Glomerular visceral epithelial cell (primary cell): ENCODE data around the gene SLC66A1.

Source experiments
- DNase-seq: peaks from one replicate; pipeline ENCODE4 v3.0.0-alpha.2; 2016; ENCODE audit errors: extremely low spot score

The SLC66A1 gene

DNA sequence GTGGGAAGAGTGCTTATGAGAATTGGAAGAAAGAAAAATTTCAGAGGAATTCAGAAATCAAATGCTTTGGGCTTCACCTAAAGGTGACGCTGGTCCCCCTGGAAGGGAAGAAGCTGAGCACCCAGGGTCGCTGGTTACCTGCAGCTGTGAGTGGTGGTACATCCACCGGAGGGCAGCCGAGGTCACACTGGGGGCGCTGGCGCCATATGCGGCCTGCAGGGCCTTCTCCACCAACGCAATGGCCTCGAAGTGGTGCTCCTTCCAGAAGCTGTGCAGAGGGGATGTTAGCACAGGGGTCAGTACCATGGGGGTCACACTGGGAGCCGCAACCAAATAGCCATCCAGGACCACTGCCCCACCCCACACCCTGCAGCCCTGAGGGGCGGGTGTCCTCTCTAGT is 6.2 kb upstream of the SLC66A1 start:
- no peak for DNase-seq

DNA sequence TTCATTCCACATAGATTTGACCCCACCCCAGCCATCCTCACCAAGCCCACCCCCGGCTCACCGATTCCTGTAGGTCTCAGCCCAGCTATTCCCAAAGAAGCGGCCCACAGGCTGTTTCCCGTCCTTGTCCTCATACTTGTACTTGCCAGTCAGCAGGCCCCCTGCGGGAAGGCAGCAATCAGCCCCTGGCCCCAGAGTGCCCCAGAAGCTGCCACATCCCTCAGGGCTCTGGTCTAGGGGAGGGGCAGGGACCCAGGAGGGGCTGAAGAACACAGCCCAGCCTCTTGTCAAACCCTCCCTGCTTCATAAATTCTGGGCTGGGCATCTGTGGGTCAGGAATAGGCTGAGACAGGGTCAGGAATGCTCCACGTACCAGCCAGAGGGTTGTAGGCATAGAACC is 5.2 kb upstream of the SLC66A1 start:
- DNase-seq: no peak

DNA sequence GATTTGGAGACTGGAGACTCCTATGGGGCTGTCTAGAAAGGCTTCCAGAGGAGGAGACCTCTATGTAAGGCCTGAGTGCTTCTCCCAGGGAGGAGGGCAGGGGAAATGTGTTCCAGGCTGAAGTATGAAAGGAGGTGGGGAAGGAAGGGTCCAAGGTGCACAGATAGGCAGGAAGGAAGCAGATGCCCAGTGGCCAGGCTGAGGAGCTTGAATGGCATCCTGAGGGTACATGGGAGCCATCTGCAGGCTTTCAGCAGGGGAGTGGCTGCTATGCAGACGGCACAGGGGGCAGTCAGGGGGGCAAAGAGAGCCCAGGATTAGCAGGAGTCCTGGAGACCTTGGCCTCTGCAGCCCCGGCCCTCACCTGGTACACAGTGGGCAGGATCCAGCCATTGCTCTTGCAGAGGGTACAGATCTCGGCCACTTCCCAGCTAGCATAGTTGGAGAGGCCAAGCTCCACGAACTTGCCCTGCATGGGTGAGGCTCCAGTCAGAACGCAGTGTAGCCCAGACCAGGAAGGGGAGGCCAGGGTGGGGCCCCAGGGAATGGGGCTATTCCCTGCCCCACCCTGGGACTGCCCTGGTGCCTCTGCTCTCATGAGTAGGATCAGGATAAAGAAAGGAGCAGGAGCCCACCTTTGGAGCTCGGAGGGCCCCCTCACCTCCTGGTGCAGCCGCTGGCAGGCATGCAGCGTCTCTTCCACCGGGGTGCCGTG is 4.2 kb upstream of the SLC66A1 start:
- no peak for DNase-seq

DNA sequence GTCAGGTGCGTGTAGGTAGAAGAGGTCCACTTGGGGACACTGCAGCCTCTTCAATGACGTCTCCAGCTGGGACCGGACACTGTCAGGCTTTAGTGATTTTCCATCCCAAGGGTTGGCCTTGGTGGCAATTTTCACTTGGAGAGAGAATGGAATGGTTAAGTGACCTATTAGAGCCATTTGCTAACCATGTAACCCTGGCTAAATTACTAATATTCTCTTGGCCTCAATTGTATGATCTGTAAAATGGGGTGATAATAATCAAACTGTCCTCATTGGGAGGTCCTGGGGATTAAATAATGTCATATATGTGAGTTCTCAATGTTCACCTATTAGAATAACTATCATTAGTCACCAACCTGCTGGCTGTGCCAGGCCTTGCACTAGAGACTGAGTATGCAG is 3.6 kb upstream of the SLC66A1 start:
- no peak for DNase-seq

DNA sequence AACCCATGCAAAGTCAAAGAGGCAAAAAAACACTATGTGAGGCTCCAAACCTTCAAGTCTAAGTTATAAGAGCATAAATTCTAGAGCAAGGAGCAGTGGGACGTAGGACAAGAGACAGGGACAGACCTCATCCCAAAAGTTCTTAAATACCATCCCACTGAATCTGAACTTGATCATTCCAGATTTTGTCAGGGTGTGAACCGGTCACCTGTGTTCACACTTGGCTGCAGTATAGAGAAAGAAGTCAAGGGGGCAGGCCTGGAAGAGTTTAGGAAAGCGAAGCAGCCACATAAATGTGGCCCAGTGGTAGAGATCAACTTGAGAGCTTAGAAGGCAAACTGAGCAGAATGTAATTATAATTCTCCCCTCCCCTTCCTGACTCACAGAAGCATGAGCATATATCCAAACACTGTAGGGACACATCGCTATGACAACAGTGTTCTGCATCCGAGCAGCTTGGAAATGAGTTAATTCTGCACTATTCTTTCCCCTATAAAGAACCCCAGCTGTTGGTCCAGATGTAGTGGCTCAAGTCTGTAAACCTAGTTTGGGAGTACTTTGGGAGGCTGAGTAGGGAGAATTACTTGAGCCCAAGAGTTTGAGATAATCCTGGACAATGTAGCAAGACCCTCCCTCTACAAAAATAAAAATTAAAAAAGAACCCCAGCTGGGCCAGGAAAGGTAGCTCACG is 2.9 kb upstream of the SLC66A1 start:
- DNase-seq: peak; percentile 53

DNA sequence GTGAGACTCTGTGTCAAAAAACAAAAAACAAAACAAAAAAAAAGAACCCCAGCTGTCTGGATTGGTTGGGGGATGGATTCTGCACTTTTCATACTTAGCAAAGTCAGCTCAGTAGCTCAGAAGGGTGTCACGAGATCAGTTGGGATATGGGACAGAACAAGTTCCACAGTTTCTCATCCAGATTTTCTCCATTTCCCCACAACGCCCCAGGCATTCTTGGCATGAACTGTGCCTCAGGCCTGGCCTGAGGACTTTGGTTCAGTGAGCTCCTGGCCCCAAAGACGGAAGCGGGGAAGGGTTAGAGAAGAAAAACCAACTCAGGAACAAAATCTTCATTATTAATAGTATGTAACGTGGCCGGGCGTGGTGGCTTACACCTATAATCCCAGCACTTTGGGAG is 2.1 kb upstream of the SLC66A1 start:
- no peak for DNase-seq

DNA sequence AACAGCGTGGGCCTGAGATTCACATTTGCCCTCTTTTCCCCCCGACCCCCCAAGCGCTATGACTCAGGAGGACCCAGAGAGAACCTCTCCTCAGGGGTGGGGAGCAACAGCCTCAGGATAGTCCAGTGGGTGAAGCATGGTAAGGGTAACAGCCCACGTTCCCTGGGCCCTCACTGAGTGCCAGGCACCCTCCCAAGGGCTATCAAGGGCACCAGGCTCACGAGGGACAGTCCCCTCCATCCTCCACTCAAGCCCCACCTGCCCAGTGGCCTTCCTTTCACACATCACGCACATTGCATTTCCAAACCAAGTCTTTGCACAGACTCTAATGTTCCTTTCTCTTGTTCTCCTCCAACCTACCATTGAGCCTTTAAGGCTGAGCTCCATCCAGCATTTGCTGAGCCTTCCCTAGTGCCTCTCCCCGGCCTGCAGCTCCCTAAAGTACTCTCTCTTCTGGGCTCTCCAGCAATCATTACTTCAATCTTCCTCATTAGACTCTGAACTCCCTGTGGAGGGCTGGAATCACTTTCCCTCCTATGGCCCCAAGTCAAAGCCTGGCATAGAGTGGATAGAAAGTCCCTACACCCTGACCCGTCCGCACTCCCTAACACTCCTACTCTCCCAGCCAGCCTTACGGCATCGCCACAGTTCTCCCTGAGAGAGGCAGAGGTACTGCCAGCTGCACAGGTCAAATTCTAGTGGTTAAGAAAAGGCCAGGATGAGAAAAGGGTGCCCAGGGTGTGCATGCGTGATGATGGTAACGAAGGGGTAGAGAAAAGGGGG is 1.2 kb upstream of the SLC66A1 start:
- peak; percentile 29 for DNase-seq

DNA sequence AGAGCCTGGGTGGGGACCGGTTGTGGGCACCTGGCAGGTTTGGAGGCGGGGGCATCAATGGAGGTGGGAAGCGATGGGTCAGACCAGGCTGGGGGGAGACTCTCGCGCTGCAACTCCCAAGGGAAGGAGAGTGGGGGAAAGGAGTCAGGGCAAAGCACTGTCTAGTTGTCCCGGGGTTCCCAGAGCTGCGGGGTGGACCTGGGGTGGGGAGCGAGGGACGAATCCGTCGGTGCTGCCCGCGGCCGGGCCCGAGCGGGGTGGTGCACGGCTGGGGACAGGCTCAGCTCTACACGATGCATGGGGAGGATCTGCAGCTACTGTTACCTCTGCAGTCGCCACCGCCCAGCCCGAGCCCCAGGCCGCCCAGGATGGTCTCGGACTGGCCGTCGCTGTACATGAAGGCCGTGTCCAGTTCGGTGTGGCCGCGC is 609 bp upstream of the SLC66A1 start:
- DNase-seq: no peak

DNA sequence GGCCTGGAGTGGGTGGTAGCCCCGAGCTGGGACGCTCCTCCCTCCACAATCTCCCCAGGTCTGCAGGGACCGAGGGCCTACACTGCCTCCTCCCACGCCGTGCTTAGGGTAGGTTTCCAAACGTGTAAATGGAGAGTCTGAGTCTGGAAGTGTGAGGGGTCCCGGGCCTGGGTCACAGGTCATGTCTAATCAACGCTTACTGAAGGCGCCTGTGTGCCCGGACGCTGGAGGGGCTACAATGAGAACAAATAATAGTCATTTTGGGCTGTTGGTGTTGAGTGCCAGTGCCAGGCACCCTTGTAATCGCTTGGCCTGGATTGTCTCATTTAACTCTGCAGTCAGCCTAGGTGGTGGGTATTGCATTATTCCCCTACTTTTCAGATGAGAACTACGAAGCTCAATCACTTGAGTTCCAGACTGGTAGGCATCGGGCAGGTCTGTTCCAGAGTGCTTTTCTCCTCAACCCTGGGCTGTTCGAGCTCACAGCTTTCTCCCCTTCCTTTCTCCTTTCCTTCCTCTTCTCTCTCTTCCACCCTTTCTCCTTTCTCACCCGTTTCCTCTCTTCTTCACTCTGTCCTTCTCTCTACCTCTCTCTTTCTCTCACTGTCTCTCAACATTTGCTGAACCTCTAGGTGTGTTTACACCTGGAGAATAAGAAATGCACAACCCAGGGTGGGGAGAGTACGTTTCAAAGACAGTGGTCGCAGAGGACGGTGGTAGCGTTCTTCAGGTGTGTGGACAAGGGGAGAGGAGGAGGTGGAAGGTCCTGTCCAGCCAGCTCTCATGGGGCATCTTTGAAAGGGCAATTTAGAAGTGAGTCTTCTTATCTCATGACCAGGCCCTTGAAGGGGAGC is 883 bp downstream of the SLC66A1 start:
- DNase-seq: no peak

DNA sequence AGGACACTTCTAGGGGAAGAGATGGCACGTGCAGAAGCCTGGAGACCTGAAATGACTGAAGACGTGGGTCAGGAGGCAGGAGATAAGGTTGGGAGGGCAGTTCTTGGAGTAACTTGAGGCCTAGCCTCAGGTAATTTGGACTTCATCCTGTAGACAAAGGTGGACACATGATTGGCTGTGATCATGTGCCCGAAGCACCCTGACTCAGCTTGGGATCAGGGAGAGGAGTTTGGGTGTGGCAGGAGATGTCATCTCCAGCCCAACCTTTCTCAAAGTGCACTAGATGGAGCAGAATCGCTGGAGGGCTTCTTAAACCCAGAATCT is 1.5 kb downstream of the SLC66A1 start:
- DNase-seq: no peak

DNA sequence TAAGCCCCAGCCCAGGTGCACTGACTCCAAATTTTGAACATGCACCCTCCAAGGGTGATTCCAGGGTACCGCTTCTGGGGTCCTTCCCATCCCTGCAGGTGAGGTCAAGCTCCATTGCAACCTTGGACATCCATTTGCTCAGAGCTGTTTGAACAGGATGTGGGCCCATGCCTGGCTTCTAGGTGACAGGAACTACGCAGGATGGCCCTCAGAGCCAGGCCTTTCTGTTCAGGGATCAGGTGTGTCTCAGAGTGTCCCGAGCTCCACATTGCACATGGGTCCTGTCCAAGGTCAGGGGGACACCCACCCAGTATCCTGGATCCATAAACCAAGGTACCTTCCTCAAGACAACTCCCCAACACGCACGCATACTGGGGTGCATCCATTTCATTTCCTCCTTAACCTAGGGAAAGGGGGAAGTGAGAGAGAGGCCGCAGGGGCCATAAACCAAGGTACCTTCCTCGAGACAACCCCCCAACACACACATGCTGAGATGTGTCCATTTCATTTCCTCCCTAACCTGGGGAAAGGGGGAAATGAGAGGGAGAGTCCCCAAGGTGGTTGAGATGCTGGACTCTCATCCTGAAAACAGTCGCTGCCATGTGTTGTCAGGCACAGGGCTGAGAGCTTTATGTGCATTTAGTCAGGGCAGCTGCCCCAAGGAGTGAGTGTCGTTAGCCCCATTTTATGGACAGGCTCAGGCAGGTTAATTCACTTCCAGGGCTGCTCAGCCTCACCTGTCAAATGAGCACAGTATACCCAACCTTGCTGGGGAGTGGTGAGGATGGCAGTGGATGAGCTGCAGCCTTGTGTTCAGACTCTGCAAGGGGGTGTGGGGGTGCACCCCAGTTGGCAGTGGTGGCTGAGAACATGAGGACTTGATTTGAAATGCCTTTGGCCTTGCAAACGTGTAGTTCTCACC is 2.1 kb downstream of the SLC66A1 start:
- no peak for DNase-seq

DNA sequence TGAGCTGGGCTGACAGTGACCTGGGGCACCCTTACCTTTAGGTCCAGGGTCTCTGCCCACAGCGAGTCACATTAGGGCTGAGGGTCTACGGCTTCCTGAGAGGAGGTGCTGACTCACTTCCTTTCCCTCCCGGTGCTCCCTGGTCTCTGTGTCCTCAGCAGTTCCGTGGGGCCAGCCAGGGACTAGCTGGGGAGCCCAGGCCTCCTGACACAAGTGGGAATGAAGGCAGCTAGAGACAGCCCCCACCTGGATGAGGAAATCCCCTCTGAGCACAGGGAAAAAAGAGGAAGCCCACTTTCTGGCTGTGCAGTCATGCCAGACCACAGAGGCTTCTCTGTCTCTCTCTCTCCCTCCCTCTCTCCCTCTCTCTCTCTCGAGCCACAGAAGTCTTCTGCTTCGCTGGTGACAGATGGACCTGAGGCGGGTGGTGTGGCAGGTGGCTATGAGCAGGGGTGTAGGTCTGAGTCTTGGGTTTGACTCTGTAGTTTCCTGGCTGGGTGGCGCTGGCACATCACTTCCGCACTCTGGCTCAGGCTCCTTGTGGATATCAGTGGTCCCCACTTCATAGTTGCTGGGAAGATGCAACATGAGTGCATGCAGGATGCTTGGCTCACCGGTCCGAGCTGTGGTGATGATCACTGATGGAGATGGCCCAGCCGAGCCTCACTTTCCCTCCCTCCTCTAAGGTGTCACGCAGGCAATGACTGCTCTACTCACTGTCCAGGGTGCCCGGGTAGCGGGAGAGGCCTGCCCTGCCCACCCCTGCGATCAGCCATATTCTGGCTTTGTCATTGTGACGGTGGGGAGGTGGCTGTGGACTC is 3.5 kb downstream of the SLC66A1 start:
- peak; percentile 66 for DNase-seq

DNA sequence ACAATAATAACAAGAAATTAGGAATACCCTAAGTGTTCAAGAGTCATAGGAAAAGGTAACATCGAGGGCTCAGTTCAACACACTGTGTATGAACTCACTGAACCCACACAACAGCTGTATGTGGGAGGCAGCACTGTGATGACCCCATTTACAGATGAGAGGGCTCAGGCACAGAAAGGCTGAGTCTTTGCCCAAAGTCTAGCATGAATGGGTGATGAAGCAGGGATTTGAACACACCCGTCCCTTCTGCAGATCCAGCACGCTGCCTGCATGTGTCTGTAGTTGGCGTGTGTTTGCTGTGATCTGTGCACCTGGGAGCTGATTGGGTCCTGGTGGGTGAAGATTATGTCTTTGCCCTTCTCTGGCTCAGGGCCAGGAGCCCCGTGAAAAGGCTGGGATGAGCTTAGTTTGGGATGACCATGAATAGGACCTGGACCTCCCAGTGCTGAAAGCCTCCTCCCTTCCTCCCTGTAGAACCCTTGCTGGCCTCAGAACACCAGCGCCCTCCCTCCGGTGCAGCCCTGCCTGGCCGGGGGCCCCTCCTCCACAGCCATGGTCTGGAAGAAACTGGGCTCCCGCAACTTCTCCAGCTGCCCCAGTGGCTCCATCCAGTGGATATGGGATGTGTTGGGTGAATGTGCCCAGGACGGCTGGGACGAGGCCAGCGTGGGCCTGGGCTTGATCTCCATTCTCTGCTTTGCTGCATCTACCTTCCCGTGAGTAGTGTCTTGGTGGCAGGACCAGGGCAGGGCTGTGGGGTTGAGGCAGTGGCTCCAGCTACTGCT is 5.2 kb downstream of the SLC66A1 start:
- DNase-seq: no peak

DNA sequence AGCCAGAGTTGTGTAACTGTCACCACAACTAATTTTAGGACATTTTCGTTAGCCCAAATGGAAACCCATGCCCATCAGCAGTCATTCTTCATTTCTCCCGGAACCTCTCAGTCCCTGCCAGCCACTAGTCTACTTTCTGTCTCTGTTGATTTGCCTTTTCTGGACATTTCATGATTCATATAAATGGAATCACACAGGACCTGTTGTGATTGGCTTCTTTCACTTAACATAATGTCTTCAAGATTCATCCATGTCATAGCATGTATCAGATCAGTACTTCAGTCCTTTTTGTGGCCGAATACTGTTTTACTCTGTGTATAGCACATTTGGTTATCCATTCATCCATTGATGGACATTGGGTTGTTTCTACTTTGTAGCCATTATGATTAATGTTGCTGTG is 7.1 kb downstream of the SLC66A1 start:
- no peak for DNase-seq

DNA sequence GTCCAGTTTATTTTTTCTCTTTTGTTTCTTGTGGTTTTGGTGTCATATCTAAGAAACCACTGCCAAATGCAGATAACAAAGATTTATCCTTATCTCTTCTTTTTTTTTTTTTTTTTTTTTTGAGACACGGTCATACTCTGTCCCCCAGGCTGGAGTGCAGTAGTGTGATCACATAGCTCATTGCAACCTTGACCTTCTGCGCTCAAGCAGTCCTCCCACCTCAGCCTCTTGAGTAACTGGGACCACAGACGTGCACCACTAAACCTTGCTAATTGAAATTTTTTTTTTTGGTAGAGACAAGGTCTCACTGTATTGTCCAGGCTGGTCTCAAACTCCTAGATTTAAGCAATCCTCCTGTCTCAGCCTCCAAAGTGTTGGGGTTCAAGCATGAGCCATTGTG is 8.9 kb downstream of the SLC66A1 start:
- DNase-seq: no peak

DNA sequence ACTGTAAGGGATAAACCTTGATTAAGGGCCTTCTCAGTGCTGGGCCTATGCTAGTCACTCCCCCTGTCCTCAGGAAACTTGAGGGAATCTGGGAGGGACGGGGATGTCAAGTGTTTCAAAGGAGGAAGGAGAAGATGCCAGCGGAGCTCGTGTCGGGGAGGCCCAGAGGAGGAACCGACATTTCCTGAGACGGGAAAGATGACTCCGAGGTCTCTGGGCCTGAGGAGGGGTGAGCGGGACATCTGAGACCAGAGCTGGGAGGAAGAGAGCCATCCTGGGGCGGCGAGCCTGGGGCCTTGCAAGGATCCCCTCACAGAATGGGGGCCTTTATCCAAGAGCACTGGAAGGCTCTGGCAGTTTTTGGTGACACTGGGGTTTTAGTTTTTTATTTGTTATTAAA is 10.4 kb downstream of the SLC66A1 start:
- no peak for DNase-seq

DNA sequence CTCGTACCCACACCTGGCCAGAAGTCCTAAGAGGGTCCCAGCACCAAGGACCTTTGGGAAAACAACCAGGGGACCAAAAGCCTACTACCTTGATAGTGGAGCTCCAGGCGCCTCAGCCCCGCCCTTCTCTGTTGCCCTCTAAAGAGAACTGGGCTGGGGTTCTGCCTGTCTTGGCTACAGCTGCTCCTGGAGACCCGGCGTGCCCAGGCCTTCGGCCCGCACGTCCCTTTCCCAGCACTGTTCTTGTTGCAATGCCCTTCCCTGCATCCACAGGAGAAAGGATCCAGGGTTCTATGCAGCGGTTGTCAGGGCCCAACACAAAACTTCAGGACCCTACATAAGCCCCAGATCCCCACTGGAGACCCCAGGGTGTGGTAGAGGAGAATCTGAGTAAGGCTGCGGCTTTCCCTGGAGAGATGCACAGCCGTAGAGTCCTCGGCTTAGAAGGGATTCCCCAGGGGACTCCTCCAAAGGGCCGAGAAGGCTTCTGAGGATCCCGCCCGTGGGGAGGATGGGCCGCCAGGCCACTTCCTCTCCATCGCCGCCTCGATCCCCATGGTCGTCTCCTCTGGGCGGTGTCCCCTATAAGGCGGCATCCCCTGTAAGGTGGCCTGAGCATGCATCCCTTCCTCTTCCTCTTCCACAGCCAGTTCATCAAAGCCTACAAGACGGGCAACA is 12.0 kb downstream of the SLC66A1 start:
- no peak for DNase-seq

DNA sequence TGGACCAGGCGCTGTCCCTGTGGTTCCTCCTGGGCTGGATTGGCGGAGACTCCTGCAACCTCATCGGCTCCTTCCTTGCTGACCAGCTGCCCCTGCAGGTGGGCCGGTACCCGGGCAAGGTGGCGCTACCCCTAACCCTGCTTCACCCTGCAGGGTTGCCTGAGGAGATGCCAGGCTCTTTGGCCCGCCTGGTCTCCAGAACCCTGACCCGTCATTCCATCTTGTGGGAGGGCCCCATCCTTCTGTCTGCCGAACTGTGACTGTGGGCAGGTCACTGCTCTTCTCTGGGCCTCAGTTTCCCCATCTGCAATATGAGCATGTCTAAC is 12.5 kb downstream of the SLC66A1 start:
- no peak for DNase-seq
